ENCODE measurements around the gene TENM3.
A peak's percentile ranks its signal among the peaks of the same experiment; 100 is the strongest.
"Not testable (repeated sequence)": the region's sequence is repeated elsewhere in the genome, so short reads cannot be mapped to it uniquely, and the experiment has no call there.

Gene TENM3

DNA sequence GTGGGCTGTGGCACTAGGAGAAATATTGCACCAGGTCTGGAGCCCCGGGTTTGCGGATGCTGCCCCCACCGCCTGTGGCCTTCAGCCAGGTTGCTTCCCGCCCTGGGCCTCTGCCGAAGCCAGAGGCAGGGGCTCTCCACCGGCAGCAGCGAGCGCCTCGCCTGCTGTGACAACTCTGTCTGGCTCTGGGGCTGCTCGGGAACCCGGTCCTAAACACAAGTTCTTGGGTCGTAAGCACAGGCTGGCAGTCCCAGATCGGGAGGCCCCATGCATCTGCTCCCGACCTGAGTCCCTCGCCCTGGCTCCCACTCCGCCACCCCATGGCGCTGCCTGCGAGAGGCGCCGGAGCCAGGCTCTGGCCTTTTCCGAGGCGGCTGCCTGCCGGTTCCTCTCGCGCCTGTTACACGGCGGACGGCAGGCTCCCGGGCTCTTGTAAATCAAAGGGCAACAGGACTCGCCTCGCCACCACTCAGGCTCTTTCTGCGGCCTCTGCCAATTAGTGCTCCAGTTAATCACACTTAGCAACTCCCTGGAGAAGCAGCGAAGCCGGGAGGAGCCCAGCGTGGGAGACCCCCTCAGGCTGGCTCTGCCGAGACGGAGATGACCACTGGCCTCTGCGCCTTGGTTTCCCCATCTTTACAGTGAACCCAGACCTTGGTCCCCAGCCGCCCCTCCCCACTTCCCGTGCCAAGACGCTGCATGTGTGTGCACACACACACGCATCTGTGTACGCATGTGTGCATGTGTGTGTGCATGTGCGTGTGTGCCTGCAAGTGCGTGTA is 564.8 kb downstream of the TENM3 start:
- H3K27me3 Mint-ChIP-seq = peaks cover 12% of the 10 kb centered on the region
- H3K9me3 Mint-ChIP-seq = no peaks in the 10 kb centered on the region
- peaks cover 11% of the 10 kb centered on the region for H3K4me1 Mint-ChIP-seq (ENCODE audit: low read depth)
- H3K36me3 Mint-ChIP-seq (ENCODE audit: low read depth) = no peaks in the 10 kb centered on the region
- H3K4me3 Mint-ChIP-seq = no peak overlapping the region
- H3K27ac Mint-ChIP-seq = no peak overlapping the region
- intact Hi-C loops (cut with micrococcal nuclease) = loop anchor here (2.0 to 10.0 kb wide), 2 partner anchors 329 to 1663 kb away; no protein-coding TSS in a partner anchor

DNA sequence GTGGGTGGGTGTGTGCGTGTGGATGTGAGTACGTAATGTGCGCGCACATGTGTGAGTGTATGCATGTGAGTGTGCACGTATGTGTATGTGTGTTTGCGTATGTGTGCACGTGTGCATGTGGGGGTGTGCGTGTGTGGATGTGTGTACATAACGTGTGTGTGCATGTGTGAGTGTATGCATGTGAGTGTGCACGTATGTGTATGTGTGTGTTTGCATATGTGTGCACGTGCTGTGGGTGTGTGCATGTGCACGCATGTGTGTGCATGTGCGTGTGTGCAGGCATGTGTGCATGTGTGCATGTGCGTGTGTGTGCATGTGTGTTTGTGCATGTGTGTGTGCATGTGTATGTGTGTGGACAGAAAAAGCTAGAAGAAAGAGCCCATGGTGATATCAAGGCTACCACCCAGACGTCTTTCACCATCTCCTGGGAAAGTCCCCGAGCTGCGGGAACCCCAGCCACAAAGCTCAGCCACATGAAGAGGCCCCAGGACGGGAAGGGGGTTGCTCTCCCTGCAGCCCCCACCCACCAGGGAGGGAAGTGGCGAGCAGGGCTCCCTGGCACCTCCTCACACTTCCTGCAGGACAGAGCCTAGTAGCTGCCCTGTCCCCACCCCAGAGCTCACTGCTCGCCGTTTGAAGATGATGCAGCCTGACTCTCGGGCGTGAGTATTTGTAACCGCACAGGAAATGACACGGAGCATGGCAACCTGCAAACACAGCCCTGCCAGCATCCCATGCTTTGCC is 565.6 kb downstream of the TENM3 start:
- Mint-ChIP-seq H3K9me3 (no peaks in the 10 kb centered on the region), H3K4me3 (no peak overlapping the region), H3K27ac (no peak overlapping the region), H3K27me3 (peaks cover 12% of the 10 kb centered on the region), H3K36me3 (ENCODE audit: low read depth) (no peaks in the 10 kb centered on the region), H3K4me1 (ENCODE audit: low read depth) (peaks cover 11% of the 10 kb centered on the region)
- intact Hi-C loops (cut with micrococcal nuclease) = loop anchor here (10.0 kb wide), 1 partner anchor 1664 kb away; no protein-coding TSS in a partner anchor

DNA sequence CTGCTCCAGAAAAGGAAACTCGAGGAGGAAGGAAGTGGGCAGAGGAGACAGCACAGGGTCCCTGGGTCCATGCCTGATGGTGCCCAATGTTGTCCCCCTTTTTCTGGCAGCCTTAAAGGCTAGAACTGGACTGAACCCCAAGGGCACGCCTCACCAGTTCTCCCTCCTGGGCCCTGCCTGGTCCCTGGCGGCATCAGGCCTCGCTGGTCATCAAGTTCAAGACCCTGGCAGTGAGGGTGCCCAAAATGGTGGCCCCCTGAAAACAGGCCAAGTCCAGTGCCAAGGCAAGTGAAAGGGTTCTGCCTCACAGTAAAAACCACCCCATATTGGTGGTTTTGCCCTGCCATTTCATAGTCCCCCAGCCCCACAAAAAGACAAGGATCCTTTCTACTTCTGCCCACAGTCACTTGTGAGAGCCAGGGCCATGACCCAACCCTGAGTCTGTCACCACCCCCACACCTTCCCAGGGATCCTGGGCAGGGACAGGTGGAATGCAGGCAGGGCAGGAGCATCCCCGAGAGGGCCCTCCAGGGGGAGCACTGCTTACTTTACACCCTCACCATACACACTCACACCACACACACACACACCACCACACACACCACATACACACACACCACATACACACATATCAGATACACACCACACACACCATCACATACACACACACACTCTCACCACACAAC is 566.4 kb downstream of the TENM3 start:
- intact Hi-C loops (cut with micrococcal nuclease) = loop anchor here (10.0 kb wide), 1 partner anchor 1665 kb away; no protein-coding TSS in a partner anchor
- no peak overlapping the region for H3K27ac Mint-ChIP-seq
- H3K36me3 Mint-ChIP-seq (ENCODE audit: low read depth) = no peaks in the 10 kb centered on the region
- H3K4me1 Mint-ChIP-seq (ENCODE audit: low read depth) = peaks cover 11% of the 10 kb centered on the region
- no peaks in the 10 kb centered on the region for H3K9me3 Mint-ChIP-seq
- peaks cover 12% of the 10 kb centered on the region for H3K27me3 Mint-ChIP-seq
- H3K4me3 Mint-ChIP-seq = no peak overlapping the region

GRCh38 chr4:182810103-182810615 is 567.0 kb downstream of the TENM3 start:
- intact Hi-C loops (cut with micrococcal nuclease) = no loop called here
- H3K4me3 Mint-ChIP-seq = no peak overlapping the region
- no peaks in the 10 kb centered on the region for H3K9me3 Mint-ChIP-seq
- no peak overlapping the region for H3K27ac Mint-ChIP-seq
- peaks cover 12% of the 10 kb centered on the region for H3K27me3 Mint-ChIP-seq
- H3K36me3 Mint-ChIP-seq (ENCODE audit: low read depth) = no peaks in the 10 kb centered on the region
- peaks cover 11% of the 10 kb centered on the region for H3K4me1 Mint-ChIP-seq (ENCODE audit: low read depth)

GRCh38 chr4:182812916-182813315 is 569.7 kb downstream of the TENM3 start:
- intact Hi-C loops (cut with micrococcal nuclease) = no loop called here
- H3K4me3 Mint-ChIP-seq = no peak overlapping the region

DNA sequence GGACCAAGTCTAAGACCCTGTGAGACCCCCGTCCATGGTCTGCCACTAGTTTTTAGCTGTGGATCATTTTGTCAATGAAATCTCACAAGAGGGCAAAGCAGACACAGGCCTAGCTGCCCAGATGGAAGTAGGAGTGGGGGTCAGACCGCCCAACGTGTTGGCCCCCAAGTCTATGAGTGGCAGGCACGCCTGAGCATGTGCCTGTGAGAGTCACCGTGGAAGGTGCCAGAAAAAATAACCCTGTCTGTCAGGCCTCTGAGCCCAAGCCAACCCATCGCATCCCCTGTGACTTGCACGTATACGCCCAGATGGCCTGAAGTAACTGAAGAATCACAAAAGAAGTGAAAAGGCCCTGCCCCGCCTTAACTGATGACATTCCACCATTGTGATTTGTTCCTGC is 570.9 kb downstream of the TENM3 start:
- H3K4me3 Mint-ChIP-seq; H3K36me3 Mint-ChIP-seq (ENCODE audit: low read depth); H3K27me3 Mint-ChIP-seq; H3K27ac Mint-ChIP-seq; intact Hi-C loops (cut with micrococcal nuclease); H3K9me3 Mint-ChIP-seq; H3K4me1 Mint-ChIP-seq (ENCODE audit: low read depth): not testable (repeated sequence)

More at GRCh38 chr4:182812916-182813315, 569.7 kb downstream of the TENM3 start:
- Mint-ChIP-seq H3K36me3 (ENCODE audit: low read depth) (no peaks in the 10 kb centered on the region), H3K9me3 (no peaks in the 10 kb centered on the region), H3K4me1 (ENCODE audit: low read depth) (peaks cover 5% of the 10 kb centered on the region), H3K27me3 (no peaks in the 10 kb centered on the region), H3K27ac (no peak overlapping the region)

DNA sequence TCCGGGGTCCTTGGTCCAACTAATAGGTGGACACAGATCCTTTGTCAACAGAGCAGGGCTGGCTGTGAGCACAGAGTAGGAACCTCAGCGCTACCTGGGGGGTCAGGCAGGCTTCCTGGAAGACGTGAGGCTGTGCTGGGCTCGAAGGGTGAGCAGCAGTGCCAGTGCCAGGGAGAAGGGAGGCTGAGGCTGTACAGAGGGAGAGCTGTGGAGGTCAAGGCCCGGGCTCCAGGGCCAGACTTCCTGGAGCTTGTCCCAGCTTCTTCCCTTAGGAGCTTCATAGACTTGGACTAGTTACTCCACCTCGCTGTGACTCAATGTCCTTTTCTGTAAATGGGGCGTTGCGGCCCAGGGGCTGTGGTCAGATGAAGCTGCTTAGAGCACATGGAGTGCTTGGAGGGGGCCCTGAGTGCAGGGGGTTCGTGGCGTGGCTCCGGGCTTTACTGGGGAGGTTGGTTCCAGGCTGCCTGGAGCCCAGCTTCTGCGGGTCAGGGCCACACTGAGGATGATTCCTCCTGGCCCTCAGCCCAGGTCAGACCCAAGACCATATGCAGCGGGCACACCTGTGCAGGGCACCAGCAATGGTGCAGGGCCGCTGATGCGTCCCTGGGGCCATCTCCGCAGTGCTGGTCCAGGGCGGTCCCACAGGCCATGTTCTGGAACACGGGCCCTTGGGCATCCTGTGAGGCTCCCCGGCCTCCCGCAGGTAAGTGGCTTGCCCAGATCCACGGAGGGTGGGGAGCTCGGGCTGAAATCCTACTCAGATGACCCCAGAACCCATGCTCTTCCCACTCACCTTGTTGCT is 575.9 kb downstream of the TENM3 start:
- H3K27me3 Mint-ChIP-seq = no peaks in the 10 kb centered on the region
- no peak overlapping the region for H3K4me3 Mint-ChIP-seq
- no peaks in the 10 kb centered on the region for H3K36me3 Mint-ChIP-seq (ENCODE audit: low read depth)
- no peak overlapping the region for H3K27ac Mint-ChIP-seq
- no peaks in the 10 kb centered on the region for H3K4me1 Mint-ChIP-seq (ENCODE audit: low read depth)
- no peaks in the 10 kb centered on the region for H3K9me3 Mint-ChIP-seq
- intact Hi-C loops (cut with micrococcal nuclease) = no loop called here

GRCh38 chr4:182819751-182820150 is 576.5 kb downstream of the TENM3 start:
- intact Hi-C loops (cut with micrococcal nuclease) = no loop called here
- Mint-ChIP-seq H3K4me3 (no peak overlapping the region), H3K9me3 (no peaks in the 10 kb centered on the region), H3K4me1 (ENCODE audit: low read depth) (no peaks in the 10 kb centered on the region), H3K27ac (no peak overlapping the region), H3K27me3 (no peaks in the 10 kb centered on the region), H3K36me3 (ENCODE audit: low read depth) (no peaks in the 10 kb centered on the region)

GRCh38 chr4:182822554-182822953 is 579.4 kb downstream of the TENM3 start:
- Mint-ChIP-seq H3K27me3 (no peaks in the 10 kb centered on the region), H3K4me1 (ENCODE audit: low read depth) (peaks cover 13% of the 10 kb centered on the region), H3K9me3 (no peaks in the 10 kb centered on the region), H3K4me3 (no peak overlapping the region), H3K36me3 (ENCODE audit: low read depth) (no peaks in the 10 kb centered on the region), H3K27ac (no peak overlapping the region)
- intact Hi-C loops (cut with micrococcal nuclease) = no loop called here

DNA sequence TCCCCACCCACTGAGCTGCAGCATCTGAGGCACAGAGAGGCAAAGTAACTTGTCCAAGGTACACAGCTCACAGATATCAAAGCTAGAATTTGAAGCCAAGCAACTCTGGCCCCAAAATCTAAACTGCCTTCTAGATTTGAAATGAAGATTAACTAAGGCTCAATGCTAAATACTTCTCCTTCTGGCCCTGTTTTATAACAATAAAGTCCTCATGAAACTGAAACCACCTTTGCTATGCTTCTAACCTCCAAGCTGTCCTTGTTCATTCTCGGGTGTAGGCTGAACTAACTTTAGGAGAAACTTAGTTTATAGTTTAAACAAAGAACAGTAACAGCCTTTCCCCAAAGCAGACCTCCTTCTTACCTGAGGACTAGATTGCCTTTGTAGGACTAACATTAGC is 580.4 kb downstream of the TENM3 start:
- Mint-ChIP-seq H3K9me3 (no peaks in the 10 kb centered on the region), H3K27me3 (no peaks in the 10 kb centered on the region), H3K4me3 (no peak overlapping the region), H3K4me1 (ENCODE audit: low read depth) (peaks cover 13% of the 10 kb centered on the region), H3K36me3 (ENCODE audit: low read depth) (no peaks in the 10 kb centered on the region), H3K27ac (no peak overlapping the region)
- intact Hi-C loops (cut with micrococcal nuclease) = no loop called here

DNA sequence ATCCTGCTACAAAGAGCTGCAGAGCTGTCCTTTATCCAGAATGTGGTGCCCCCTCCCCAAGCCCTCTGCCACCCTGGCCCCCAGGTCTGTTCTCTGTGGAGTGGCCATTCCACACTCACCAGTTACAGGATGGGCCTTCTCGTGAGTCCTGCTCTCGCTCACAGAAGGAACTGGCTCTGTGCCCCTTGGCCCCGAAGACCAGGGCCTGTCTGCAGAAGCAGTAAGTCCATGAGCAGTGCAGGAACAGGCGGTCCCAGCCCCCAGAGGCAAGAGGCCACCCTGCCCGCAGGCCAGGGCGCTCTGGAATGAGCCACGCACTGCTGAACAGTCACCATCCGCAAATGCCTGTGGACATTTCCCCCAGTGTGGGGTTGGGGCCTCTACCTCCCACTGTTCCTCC is 581.8 kb downstream of the TENM3 start:
- no peak overlapping the region for H3K4me3 Mint-ChIP-seq
- H3K36me3 Mint-ChIP-seq (ENCODE audit: low read depth) = no peaks in the 10 kb centered on the region
- no peak overlapping the region for H3K27ac Mint-ChIP-seq
- intact Hi-C loops (cut with micrococcal nuclease) = no loop called here
- peaks cover 13% of the 10 kb centered on the region for H3K4me1 Mint-ChIP-seq (ENCODE audit: low read depth)
- no peaks in the 10 kb centered on the region for H3K9me3 Mint-ChIP-seq
- no peaks in the 10 kb centered on the region for H3K27me3 Mint-ChIP-seq

DNA sequence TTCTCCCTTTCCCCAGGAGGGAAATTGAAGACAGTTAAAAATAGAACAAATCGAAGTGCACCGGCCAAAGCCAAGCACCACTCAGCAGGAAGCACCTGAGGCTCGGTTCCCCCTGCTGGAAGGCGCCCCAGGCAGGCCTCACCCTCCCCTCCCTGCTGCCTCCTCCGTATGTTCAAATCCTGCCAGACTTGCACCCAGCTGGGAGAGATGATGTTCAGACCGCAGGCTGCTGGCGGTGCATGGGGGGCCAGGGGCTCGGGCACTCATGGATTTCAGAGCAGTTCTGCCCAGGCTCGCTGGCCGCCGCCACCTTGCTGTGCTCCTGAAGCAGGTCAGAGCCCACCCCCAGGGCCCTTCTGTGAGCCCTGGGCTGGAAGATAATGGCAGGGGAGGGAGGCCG is 582.6 kb downstream of the TENM3 start:
- H3K9me3 Mint-ChIP-seq = no peaks in the 10 kb centered on the region
- H3K36me3 Mint-ChIP-seq (ENCODE audit: low read depth) = no peaks in the 10 kb centered on the region
- H3K27me3 Mint-ChIP-seq = no peaks in the 10 kb centered on the region
- intact Hi-C loops (cut with micrococcal nuclease) = no loop called here
- H3K4me3 Mint-ChIP-seq = no peak overlapping the region
- H3K27ac Mint-ChIP-seq = peak overlapping the region; percentile 4
- H3K4me1 Mint-ChIP-seq (ENCODE audit: low read depth) = peaks cover 13% of the 10 kb centered on the region

GRCh38 chr4:182826391-182826790 is 583.2 kb downstream of the TENM3 start:
- no peaks in the 10 kb centered on the region for H3K27me3 Mint-ChIP-seq
- no peaks in the 10 kb centered on the region for H3K36me3 Mint-ChIP-seq (ENCODE audit: low read depth)
- no peak overlapping the region for H3K27ac Mint-ChIP-seq

More at GRCh38 chr4:182826391-182826790, 583.2 kb downstream of the TENM3 start:
- Mint-ChIP-seq H3K4me1 (ENCODE audit: low read depth) (peaks cover 13% of the 10 kb centered on the region), H3K4me3 (no peak overlapping the region), H3K9me3 (no peaks in the 10 kb centered on the region)
- intact Hi-C loops (cut with micrococcal nuclease) = no loop called here
